NT2/D1 (cell line): ENCODE results near the gene PLCB1.

ENCODE experiments used
- SUZ12 ChIP-seq: IDR thresholded peaks from 2 replicates; pipeline ENCODE4 v1.6.1; 2011; ENCODE audit not compliant: insufficient read length, insufficient read depth; ENCODE audit errors: extremely low read depth
- YY1 ChIP-seq: IDR thresholded peaks from 2 replicates; pipeline ENCODE4 v1.6.1; 2011; ENCODE audit not compliant: insufficient read length, insufficient read depth
- ZNF274 ChIP-seq: IDR thresholded peaks from 2 replicates; pipeline ENCODE4 v1.6.1; 2011; ENCODE audit warnings: mild to moderate bottlenecking, low read depth, low read length

GRCh38 chr20:8874437-8874836 is 742.4 kb downstream of the PLCB1 start:
- TF ChIP-seq YY1, result no peak
- no peak for TF ChIP-seq ZNF274
- no peak for TF ChIP-seq SUZ12
